ENCODE data around the gene PSMD3. TPM values are rescaled to one million over a fixed set of nuclear protein-coding genes. Genes with fewer than 3 reads are reported as not detected.
"Not testable (repeated sequence)": the region's sequence is repeated elsewhere in the genome, so short reads cannot be mapped to it uniquely, and the experiment has no call there.

PSMD3 gene
- total and polyA plus RNA-seq, 9 of the 15 experiments (the other 6 are each of a cell fraction or from before 2014, with no cell fraction given) = 2.0 to 251 (median 135) TPM

DNA sequence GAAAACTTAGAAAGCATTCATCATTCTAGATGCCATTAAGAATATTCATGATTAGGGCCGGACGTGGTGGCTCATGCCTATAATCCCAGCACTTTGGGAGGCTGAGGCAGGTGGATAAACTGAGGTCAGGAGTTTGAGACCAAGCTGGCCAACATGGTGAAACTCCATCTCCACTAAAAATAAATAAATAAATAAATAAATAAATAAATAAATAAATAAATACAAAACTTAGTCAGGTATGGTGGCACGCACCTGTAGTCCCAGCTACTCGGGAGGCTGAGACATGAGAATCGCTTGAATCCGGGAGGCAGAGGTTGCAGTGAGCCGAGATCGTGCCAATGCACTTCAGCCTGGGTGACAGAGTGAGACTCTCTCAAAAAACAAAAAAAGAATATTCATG is 20.7 kb downstream of the PSMD3 start:
- H3K9me3 ChIP-seq (replicated peaks; ENCODE audit: control insufficient read depth, insufficient read depth, low read depth, low read length); H3K4me3 ChIP-seq; H3K9me1 ChIP-seq (ENCODE audit: control insufficient read depth, insufficient read depth, low read length); H3K4me1 ChIP-seq (replicated peaks in 1 of 2; ENCODE audit: control insufficient read depth in 2 of 2, insufficient read depth in 2 of 2, low read length in 2 of 2); H3K9ac ChIP-seq (ENCODE audit: insufficient read depth in 1 of 2, low read depth in 2 of 2, low read length in 2 of 2); H3K27me3 ChIP-seq (ENCODE audit: control insufficient read depth in 2 of 2, insufficient read depth in 2 of 2, low read length in 2 of 2); H3K4me2 ChIP-seq (ENCODE audit: insufficient read depth, low read length); intact Hi-C loops (cut with micrococcal nuclease); DNase-seq (ENCODE audit: extremely low read depth in 1 of 4, low spot score in 3 of 4); BruUV-seq (replicated peaks); ATAC-seq; H4K20me1 ChIP-seq (replicated peaks; ENCODE audit: control insufficient read depth, insufficient read depth, low read length); H3K27ac ChIP-seq (ENCODE audit: extremely low read depth, low read depth, low read length); H2AFZ ChIP-seq (ENCODE audit: low read depth, low read length); CTCF ChIA-PET (ENCODE audit: low intra/inter-chr PET ratio); H3K79me2 ChIP-seq (ENCODE audit: control insufficient read depth, insufficient read depth, low read length); FAIRE-seq: not testable (repeated sequence)
- POLR2A ChIA-PET = interaction anchor here (1.5 to 3.3 kb wide), 2 partner anchors 9 to 14 kb away, joined by 4 to 13 read pairs; no protein-coding TSS in a partner anchor
- peaks cover 21% of the 10 kb centered on the region; the same call in 2 of the 3 replicates for H3K36me3 ChIP-seq (ENCODE audit: control insufficient read depth, insufficient read depth, low read length)
- in situ Hi-C loops (cut with MboI) = loop anchor here (25.0 kb wide), 1 partner anchor 286 kb away; the partner anchor contains the start of gene CDC6
- WGBS (ENCODE audit: insufficient coverage, low coverage, missing lambda C conversion rate) = 76% methylated on average over 8 of the region's 8 CpGs

DNA sequence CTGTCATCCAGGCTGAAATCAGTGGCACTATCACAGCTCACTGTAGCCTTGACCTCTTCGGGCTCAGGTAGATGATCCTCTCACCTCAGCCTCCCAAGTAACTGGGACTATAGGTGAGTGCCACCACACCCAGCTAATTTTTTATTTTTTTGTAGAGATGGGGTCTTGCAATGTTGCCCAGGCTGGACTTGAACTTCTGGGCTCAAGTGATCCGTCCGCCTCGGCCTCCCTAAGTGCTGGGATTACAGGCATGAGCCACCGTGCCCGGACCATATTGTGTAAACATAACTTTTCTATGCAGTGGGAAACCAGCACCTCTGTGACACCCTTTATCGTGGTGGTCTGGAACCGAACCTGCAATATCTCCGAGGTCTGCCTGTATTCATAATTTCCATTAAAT is 23.5 kb downstream of the PSMD3 start:
- intact Hi-C loops (cut with micrococcal nuclease) = no loop called here
- ChIA-PET POLR2A (interaction anchor here (1.7 kb wide), 1 partner anchor 8 kb away, joined by 7 read pairs; no protein-coding TSS in a partner anchor), CTCF (ENCODE audit: low intra/inter-chr PET ratio) (no interaction called here)
- peaks cover 3 to 7% of the 10 kb centered on the region in 2 experiments; a peak in 3 of 5 replicates for H3K4me1 ChIP-seq (replicated peaks in 1 of 2; ENCODE audit: control insufficient read depth in 2 of 2, insufficient read depth in 2 of 2, low read length in 2 of 2)
- no peak for ATAC-seq
- FAIRE-seq = no peak
- no peak overlapping the region for H3K27ac ChIP-seq (ENCODE audit: extremely low read depth, low read depth, low read length)
- H3K4me2 ChIP-seq (ENCODE audit: insufficient read depth, low read length) = no peak overlapping the region
- no TSS peak for BruUV-seq (replicated peaks)
- H3K9me3 ChIP-seq (replicated peaks; ENCODE audit: control insufficient read depth, insufficient read depth, low read depth, low read length) = no peaks in the 10 kb centered on the region
- H2AFZ ChIP-seq (ENCODE audit: low read depth, low read length) = no peak overlapping the region
- WGBS (ENCODE audit: insufficient coverage, low coverage, missing lambda C conversion rate) = 86% methylated on average over 9 of the region's 9 CpGs
- H3K4me3 ChIP-seq = no peak overlapping the region
- DNase-seq (ENCODE audit: extremely low read depth in 1 of 4, low spot score in 3 of 4) = no peak
- H3K9me1 ChIP-seq (ENCODE audit: control insufficient read depth, insufficient read depth, low read length) = no peaks in the 10 kb centered on the region
- H3K79me2 ChIP-seq (ENCODE audit: control insufficient read depth, insufficient read depth, low read length) = no peaks in the 10 kb centered on the region
- in situ Hi-C loops (cut with MboI) = loop anchor here (25.0 kb wide), 1 partner anchor 283 kb away; the partner anchor contains the start of gene CDC6
- no peaks in the 10 kb centered on the region for H3K36me3 ChIP-seq (ENCODE audit: control insufficient read depth, insufficient read depth, low read length)
- no peak overlapping the region for H3K9ac ChIP-seq (ENCODE audit: insufficient read depth in 1 of 2, low read depth in 2 of 2, low read length in 2 of 2)
- no peaks in the 10 kb centered on the region for H3K27me3 ChIP-seq (ENCODE audit: control insufficient read depth in 2 of 2, insufficient read depth in 2 of 2, low read length in 2 of 2)
- H4K20me1 ChIP-seq (replicated peaks; ENCODE audit: control insufficient read depth, insufficient read depth, low read length) = no peaks in the 10 kb centered on the region
- TF ChIP-seq ARID2 (IDR thresholded peaks at IDR 0.05) (no peak), SLC30A9 (CRISPR knock-in tag; IDR thresholded peaks at IDR 0.05) (no peak), OTX1 (CRISPR knock-in tag; IDR thresholded peaks at IDR 0.05) (no peak), RB1 (IDR thresholded peaks at IDR 0.05; ENCODE audit: low read depth) (no peak), EWSR1 (IDR thresholded peaks at IDR 0.05; ENCODE audit: borderline replicate concordance, low read depth, partially characterized antibody) (no peak), ILK (tag; IDR thresholded peaks at IDR 0.05; ENCODE audit: borderline replicate concordance, low read depth) (no peak), TEAD2 (tag; IDR thresholded peaks at IDR 0.05) (no peak), ZKSCAN1 (IDR thresholded peaks at IDR 0.05; ENCODE audit: low read depth, low read length) (no peak)
- TF ChIP-seq, protein P1, sequence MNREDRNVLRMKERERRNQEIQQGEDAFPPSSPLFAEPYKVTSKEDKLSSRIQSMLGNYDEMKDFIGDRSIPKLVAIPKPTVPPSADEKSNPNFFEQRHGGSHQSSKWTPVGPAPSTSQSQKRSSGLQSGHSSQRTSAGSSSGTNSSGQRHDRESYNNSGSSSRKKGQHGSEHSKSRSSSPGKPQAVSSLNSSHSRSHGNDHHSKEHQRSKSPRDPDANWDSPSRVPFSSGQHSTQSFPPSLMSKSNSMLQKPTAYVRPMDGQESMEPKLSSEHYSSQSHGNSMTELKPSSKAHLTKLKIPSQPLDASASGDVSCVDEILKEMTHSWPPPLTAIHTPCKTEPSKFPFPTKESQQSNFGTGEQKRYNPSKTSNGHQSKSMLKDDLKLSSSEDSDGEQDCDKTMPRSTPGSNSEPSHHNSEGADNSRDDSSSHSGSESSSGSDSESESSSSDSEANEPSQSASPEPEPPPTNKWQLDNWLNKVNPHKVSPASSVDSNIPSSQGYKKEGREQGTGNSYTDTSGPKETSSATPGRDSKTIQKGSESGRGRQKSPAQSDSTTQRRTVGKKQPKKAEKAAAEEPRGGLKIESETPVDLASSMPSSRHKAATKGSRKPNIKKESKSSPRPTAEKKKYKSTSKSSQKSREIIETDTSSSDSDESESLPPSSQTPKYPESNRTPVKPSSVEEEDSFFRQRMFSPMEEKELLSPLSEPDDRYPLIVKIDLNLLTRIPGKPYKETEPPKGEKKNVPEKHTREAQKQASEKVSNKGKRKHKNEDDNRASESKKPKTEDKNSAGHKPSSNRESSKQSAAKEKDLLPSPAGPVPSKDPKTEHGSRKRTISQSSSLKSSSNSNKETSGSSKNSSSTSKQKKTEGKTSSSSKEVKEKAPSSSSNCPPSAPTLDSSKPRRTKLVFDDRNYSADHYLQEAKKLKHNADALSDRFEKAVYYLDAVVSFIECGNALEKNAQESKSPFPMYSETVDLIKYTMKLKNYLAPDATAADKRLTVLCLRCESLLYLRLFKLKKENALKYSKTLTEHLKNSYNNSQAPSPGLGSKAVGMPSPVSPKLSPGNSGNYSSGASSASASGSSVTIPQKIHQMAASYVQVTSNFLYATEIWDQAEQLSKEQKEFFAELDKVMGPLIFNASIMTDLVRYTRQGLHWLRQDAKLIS (CRISPR knock-in tag; IDR thresholded peaks at IDR 0.05) = no peak
- TF ChIP-seq, protein P2, sequence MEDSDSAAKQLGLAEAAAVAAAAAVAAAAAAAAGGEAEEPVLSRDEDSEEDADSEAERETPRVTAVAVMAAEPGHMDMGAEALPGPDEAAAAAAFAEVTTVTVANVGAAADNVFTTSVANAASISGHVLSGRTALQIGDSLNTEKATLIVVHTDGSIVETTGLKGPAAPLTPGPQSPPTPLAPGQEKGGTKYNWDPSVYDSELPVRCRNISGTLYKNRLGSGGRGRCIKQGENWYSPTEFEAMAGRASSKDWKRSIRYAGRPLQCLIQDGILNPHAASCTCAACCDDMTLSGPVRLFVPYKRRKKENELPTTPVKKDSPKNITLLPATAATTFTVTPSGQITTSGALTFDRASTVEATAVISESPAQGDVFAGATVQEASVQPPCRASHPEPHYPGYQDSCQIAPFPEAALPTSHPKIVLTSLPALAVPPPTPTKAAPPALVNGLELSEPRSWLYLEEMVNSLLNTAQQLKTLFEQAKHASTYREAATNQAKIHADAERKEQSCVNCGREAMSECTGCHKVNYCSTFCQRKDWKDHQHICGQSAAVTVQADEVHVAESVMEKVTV (CRISPR knock-in tag; IDR thresholded peaks at IDR 0.05) = no peak

Data from K562 (cell line).